Activated CD8-positive, alpha-beta memory T cell treated with anti-CD3 and anti-CD28 coated beads, Interleukin-2, amount 10 ng/mL, durations not matched to agents 7 days and 5 days (primary cell): ENCODE measurements around the gene ZNF407. TPM values are rescaled to one million over a fixed set of nuclear protein-coding genes. Genes with fewer than 3 reads are reported as not detected.

Experiments used
- ATAC-seq: fragments of 150-1000 bp; cut with Tn5 transposase; one replicate; pipeline ENCODE4 v1.10.0; 2021; ENCODE audit warnings: moderate library complexity
- CTCF ChIA-PET: fragments of 350-600 bp; sonication (Branson Sonifier 250); formaldehyde crosslinking; loops from one replicate; lab custom pipeline; 2021; ENCODE audit warnings: antibody characterized with exemption; lab: Charles Lee
- DNase-seq: peaks from one replicate; pipeline ENCODE4 v3.0.0-alpha.2; 2020
- H3K27ac Mint-ChIP-seq: one replicate; pipeline ENCODE4 v1.8.0; 2021; ENCODE audit warnings: mild to moderate bottlenecking, mixed read lengths
- H3K27me3 Mint-ChIP-seq: one replicate; pipeline ENCODE4 v1.8.0; 2021; ENCODE audit warnings: mixed read lengths
- H3K36me3 Mint-ChIP-seq: one replicate; pipeline ENCODE4 v1.8.0; 2021; ENCODE audit warnings: mild to moderate bottlenecking, mixed read lengths
- H3K4me1 Mint-ChIP-seq: one replicate; pipeline ENCODE4 v1.8.0; 2021; ENCODE audit warnings: mixed read lengths
- H3K4me3 Mint-ChIP-seq: one replicate; pipeline ENCODE4 v1.8.0; 2021; ENCODE audit warnings: mild to moderate bottlenecking, moderate library complexity, mixed read lengths
- H3K9me3 Mint-ChIP-seq: one replicate; pipeline ENCODE4 v1.8.0; 2022; ENCODE audit warnings: low read depth, mixed read lengths
- total RNA-seq, 2 experiments: library from RNA; stranded (reverse); gene quantifications; one replicate each; pipeline ENCODE4 v1.2.3, GENCODE V29; 2021

ZNF407 gene
- total RNA-seq, 2 experiments from 2014 or later: 12.9 to 16.6 TPM

- H3K9me3 Mint-ChIP-seq: no peaks in the 10 kb centered on the region
- ATAC-seq: no peak
- CTCF ChIA-PET: interaction anchor here (1.4 kb wide), 1 partner anchor 12 kb away, joined by 3 read pairs; no protein-coding TSS in a partner anchor
These were observed 74.7 kb downstream of the ZNF407 start for GRCh38 chr18:74672371-74672770.

GRCh38 chr18:74674487-74674886, 76.8 kb downstream of the ZNF407 start:
- no peak overlapping the region for H3K4me3 Mint-ChIP-seq
- no peak for DNase-seq
- CTCF ChIA-PET: no interaction called here
- H3K27ac Mint-ChIP-seq: no peak overlapping the region
- H3K9me3 Mint-ChIP-seq: peaks cover 7% of the 10 kb centered on the region
- no peak for ATAC-seq
- peaks cover 33% of the 10 kb centered on the region for H3K36me3 Mint-ChIP-seq
- no peaks in the 10 kb centered on the region for H3K27me3 Mint-ChIP-seq
- H3K4me1 Mint-ChIP-seq: peaks cover 12% of the 10 kb centered on the region

More at GRCh38 chr18:74672371-74672770, 74.7 kb downstream of the ZNF407 start:
- Mint-ChIP-seq H3K36me3 (peaks cover 20% of the 10 kb centered on the region), H3K4me3 (no peak overlapping the region), H3K27ac (no peak overlapping the region), H3K27me3 (no peaks in the 10 kb centered on the region), H3K4me1 (no peaks in the 10 kb centered on the region)
- DNase-seq: no peak

DNA sequence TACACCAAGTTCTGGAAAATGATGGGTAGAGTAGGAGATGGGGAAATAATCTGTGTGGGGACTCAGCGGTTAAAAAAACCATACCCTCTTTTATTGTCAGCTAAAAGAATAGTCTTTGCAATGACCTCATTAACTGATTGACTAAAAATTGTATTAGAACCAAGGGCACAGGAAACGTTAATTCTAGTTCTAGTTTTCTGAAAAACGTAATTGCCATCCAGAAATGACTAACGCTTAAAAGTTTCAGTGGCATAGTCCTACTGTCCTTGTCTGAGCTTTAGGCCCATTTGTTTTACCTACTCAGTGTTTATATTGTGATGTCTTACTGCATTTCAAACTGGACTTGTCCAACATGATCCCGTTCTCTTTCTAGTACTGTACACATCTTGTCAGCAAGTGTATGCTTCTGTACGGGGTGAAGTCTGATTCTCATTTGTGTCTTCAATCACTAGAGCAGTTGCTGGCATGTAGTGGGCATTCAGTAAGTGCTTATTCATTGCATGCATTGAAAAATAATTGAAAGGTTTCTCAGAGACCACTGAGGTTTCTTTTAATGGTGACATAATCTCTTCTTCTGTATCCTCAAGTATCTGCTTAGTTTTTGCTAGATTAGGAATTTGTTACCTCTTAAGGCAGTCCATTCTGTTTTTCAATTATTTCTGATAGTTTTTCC, 81.5 kb downstream of the ZNF407 start:
- Mint-ChIP-seq H3K9me3 (peaks cover 7% of the 10 kb centered on the region), H3K4me1 (peaks cover 19% of the 10 kb centered on the region), H3K27ac (peak overlapping the region; percentile 45), H3K4me3 (no peak overlapping the region), H3K36me3 (peaks cover 32% of the 10 kb centered on the region), H3K27me3 (no peaks in the 10 kb centered on the region)
- ATAC-seq (peak; percentile 61), DNase-seq (no peak)
- CTCF ChIA-PET: no interaction called here

- Mint-ChIP-seq H3K27me3 (no peaks in the 10 kb centered on the region), H3K4me1 (peaks cover 19% of the 10 kb centered on the region), H3K4me3 (no peak overlapping the region), H3K27ac (no peak overlapping the region), H3K36me3 (peaks cover 32% of the 10 kb centered on the region), H3K9me3 (peaks cover 7% of the 10 kb centered on the region)
- DNase-seq: no peak
- CTCF ChIA-PET: no interaction called here
- ATAC-seq: no peak
These were observed 82.0 kb downstream of the ZNF407 start for GRCh38 chr18:74679679-74680076.

GRCh38 chr18:74682141-74682990, 84.7 kb downstream of the ZNF407 start:
- Mint-ChIP-seq H3K36me3 (peaks cover 30% of the 10 kb centered on the region), H3K27ac (no peak overlapping the region), H3K27me3 (no peaks in the 10 kb centered on the region), H3K4me3 (no peak overlapping the region), H3K9me3 (peaks cover 7% of the 10 kb centered on the region), H3K4me1 (peaks cover 19% of the 10 kb centered on the region)
- ATAC-seq (no peak), DNase-seq (no peak)
- CTCF ChIA-PET: no interaction called here

GRCh38 chr18:74682991-74683297, 85.3 kb downstream of the ZNF407 start:
- Mint-ChIP-seq H3K27ac (no peak overlapping the region), H3K9me3 (peaks cover 5% of the 10 kb centered on the region), H3K36me3 (peaks cover 26% of the 10 kb centered on the region), H3K4me1 (peaks cover 19% of the 10 kb centered on the region), H3K4me3 (no peak overlapping the region), H3K27me3 (no peaks in the 10 kb centered on the region)
- no peak for ATAC-seq
- CTCF ChIA-PET: no interaction called here
- no peak for DNase-seq

DNA sequence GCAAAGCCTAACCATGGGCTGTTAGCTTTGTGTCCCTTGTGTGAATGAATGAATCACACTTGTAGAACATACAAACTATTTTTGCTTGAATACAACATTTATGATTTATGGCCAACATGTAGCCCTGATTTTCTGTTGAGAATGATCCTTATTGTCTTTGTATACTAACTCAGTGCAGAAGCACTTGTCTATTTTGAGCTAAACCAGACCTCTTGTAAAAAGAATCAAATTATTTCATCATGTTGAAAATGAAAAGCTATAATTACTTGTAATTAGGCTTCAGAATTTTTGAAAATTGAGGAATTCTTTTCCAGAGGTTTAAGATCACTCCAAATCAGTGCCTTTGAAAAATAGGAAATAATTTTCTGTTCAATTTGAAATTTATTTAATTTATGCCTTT, 85.9 kb downstream of the ZNF407 start:
- no peaks in the 10 kb centered on the region for H3K9me3 Mint-ChIP-seq
- H3K27ac Mint-ChIP-seq: no peak overlapping the region
- DNase-seq (no peak), ATAC-seq (no peak)
- no peaks in the 10 kb centered on the region for H3K27me3 Mint-ChIP-seq
- peaks cover 21% of the 10 kb centered on the region for H3K36me3 Mint-ChIP-seq
- H3K4me1 Mint-ChIP-seq: peaks cover 16% of the 10 kb centered on the region
- H3K4me3 Mint-ChIP-seq: no peak overlapping the region
- CTCF ChIA-PET: interaction anchor here (1.1 kb wide), 1 partner anchor 12 kb away, joined by 3 read pairs; no protein-coding TSS in a partner anchor

GRCh38 chr18:74689251-74689650, 91.6 kb downstream of the ZNF407 start:
- DNase-seq: no peak
- no peaks in the 10 kb centered on the region for H3K27me3 Mint-ChIP-seq
- peaks cover 3% of the 10 kb centered on the region for H3K4me1 Mint-ChIP-seq
- peaks cover 15% of the 10 kb centered on the region for H3K36me3 Mint-ChIP-seq
- ATAC-seq: no peak
- CTCF ChIA-PET: no interaction called here
- no peak overlapping the region for H3K27ac Mint-ChIP-seq
- no peaks in the 10 kb centered on the region for H3K9me3 Mint-ChIP-seq
- H3K4me3 Mint-ChIP-seq: no peak overlapping the region

- CTCF ChIA-PET: no interaction called here
- Mint-ChIP-seq H3K27me3 (no peaks in the 10 kb centered on the region), H3K27ac (no peak overlapping the region), H3K4me1 (peaks cover 5% of the 10 kb centered on the region), H3K4me3 (no peak overlapping the region), H3K9me3 (no peaks in the 10 kb centered on the region), H3K36me3 (peaks cover 7% of the 10 kb centered on the region)
- DNase-seq (no peak), ATAC-seq (no peak)
These were observed 94.8 kb downstream of the ZNF407 start for GRCh38 chr18:74692367-74693013.

DNA sequence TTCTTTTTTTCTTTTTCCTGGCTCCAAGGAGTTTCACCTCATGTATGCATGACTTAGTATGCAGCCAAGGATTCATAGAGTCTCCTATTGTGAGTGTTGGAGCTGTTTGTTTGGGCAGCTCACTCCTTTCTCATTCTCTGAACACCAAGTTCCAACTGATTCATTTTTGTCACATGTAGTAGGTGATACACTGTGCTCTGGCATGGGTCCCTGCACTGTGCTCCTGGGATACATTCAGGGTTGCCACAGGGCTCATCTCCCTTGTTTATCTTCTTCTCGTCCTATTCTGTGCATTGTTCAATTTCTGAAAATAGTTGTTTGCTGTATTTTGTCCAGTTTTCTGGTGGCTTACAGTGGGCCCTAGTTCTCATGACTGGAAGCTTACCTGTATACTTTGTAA, 96.8 kb downstream of the ZNF407 start:
- no peak overlapping the region for H3K27ac Mint-ChIP-seq
- ATAC-seq: no peak
- DNase-seq: no peak
- H3K36me3 Mint-ChIP-seq: peaks cover 6% of the 10 kb centered on the region
- no peaks in the 10 kb centered on the region for H3K9me3 Mint-ChIP-seq
- no peaks in the 10 kb centered on the region for H3K27me3 Mint-ChIP-seq
- H3K4me3 Mint-ChIP-seq: no peak overlapping the region
- CTCF ChIA-PET: no interaction called here
- H3K4me1 Mint-ChIP-seq: peaks cover 5% of the 10 kb centered on the region

- H3K9me3 Mint-ChIP-seq: no peaks in the 10 kb centered on the region
- no peak for DNase-seq
- H3K4me1 Mint-ChIP-seq: peaks cover 5% of the 10 kb centered on the region
- no peak overlapping the region for H3K4me3 Mint-ChIP-seq
- ATAC-seq: no peak
- H3K27me3 Mint-ChIP-seq: no peaks in the 10 kb centered on the region
- H3K36me3 Mint-ChIP-seq: peaks cover 6% of the 10 kb centered on the region
- no peak overlapping the region for H3K27ac Mint-ChIP-seq
- CTCF ChIA-PET: no interaction called here
These were observed 97.5 kb downstream of the ZNF407 start for GRCh38 chr18:74695170-74695569.

DNA sequence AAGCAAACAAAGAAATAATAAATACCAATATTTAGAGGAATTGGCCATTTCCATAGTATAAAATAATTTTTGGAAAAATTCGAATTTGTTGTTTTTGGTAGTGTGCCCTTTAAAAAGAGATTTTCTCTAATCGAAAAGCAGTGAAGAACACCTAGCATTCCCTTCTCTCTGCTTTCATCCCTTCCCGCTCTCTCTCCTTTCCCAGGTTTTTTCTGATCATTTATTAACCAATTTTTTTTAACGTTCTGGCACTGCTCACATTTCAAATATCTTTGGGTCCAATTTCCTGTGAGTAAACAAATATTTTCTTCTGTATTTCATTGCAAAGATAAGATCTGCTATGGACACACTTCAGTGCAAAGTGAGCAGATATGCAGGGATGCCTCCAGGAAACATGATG, 101.2 kb downstream of the ZNF407 start:
- ATAC-seq: no peak
- CTCF ChIA-PET: no interaction called here
- no peak overlapping the region for H3K4me3 Mint-ChIP-seq
- H3K36me3 Mint-ChIP-seq: peaks cover 7% of the 10 kb centered on the region
- H3K9me3 Mint-ChIP-seq: no peaks in the 10 kb centered on the region
- no peak overlapping the region for H3K27ac Mint-ChIP-seq
- no peaks in the 10 kb centered on the region for H3K27me3 Mint-ChIP-seq
- peaks cover 3% of the 10 kb centered on the region for H3K4me1 Mint-ChIP-seq
- no peak for DNase-seq

- no peaks in the 10 kb centered on the region for H3K27me3 Mint-ChIP-seq
- no peak overlapping the region for H3K27ac Mint-ChIP-seq
- CTCF ChIA-PET: no interaction called here
- H3K9me3 Mint-ChIP-seq: no peaks in the 10 kb centered on the region
- H3K36me3 Mint-ChIP-seq: peaks cover 3% of the 10 kb centered on the region
- DNase-seq (no peak), ATAC-seq (no peak)
- no peak overlapping the region for H3K4me3 Mint-ChIP-seq
- H3K4me1 Mint-ChIP-seq: peaks cover 3% of the 10 kb centered on the region
These were observed 101.8 kb downstream of the ZNF407 start for GRCh38 chr18:74699455-74699854.
